T-cell (primary cell): Measurements from ENCODE around the gene NPR3. TPM values are rescaled to one million over a fixed set of nuclear protein-coding genes. Genes with fewer than 3 reads are reported as not detected.

ENCODE experiments used
- ATAC-seq, 4 experiments: fragments of 200-7000 bp in 3 of 4; fragments of 150-1000 bp in 1 of 4; cut with Tn5 transposase; replicated peaks in 1 of 4; 1 replicate in 3 of 4; 2 replicates in 1 of 4; pipeline ENCODE4 v1.10.0; 2021; ENCODE audit warnings: moderate library complexity in 3 of 4, mild to moderate bottlenecking in 2 of 4, moderate number of reproducible peaks in 1 of 4
- CTCF ChIA-PET, 2 donors: fragments of 300-600 bp; sonication (Branson Sonifier 250); formaldehyde crosslinking; loops; one replicate each; lab custom pipeline; 2022; ENCODE audit warnings: antibody characterized with exemption in 2 of 2; lab: Charles Lee
- POLR2A ChIA-PET, 2 donors: fragments of 300-600 bp; sonication (Branson Sonifier 250); formaldehyde crosslinking; loops; one replicate each; lab custom pipeline; 2022; ENCODE audit warnings: antibody characterized with exemption in 2 of 2; lab: Charles Lee
- DNase-seq, 35 experiments: peaks; one replicate each; pipeline versions ENCODE4 v3.0.0 to v3.0.0-alpha.2; 2013 to 2023
- H3K27ac ChIP-seq: one replicate; pipeline ENCODE4 v1.5.1; 2013; ENCODE audit warnings: low read length
- H3K27me3 ChIP-seq, 2 experiments: replicated peaks in 1 of 2; 1 replicate in 1 of 2; 2 replicates in 1 of 2; pipeline versions ENCODE4 v1.6.1 to v1.7.0; 2013; ENCODE audit warnings: low read length in 1 of 2, mixed read lengths in 1 of 2; ENCODE audit not compliant: control insufficient read depth in 2 of 2, insufficient read depth in 2 of 2; ENCODE audit errors: extremely low read depth in 1 of 2
- H3K36me3 ChIP-seq, 2 donors: 1 replicate in 1 of 2; 2 replicates in 1 of 2; pipeline versions ENCODE4 v1.6.1 to v1.7.0; 2013; ENCODE audit warnings: low read length in 1 of 2; ENCODE audit not compliant: control insufficient read depth in 2 of 2, insufficient read depth in 1 of 2; ENCODE audit errors: extremely low read depth in 1 of 2
- H3K4me1 ChIP-seq, 2 experiments: 1 replicate in 1 of 2; 2 replicates in 1 of 2; pipeline versions ENCODE4 v1.6.1 to v1.7.0; 2013; ENCODE audit warnings: low read length in 2 of 2, mixed read lengths in 1 of 2; ENCODE audit not compliant: insufficient read depth in 2 of 2, control insufficient read depth in 1 of 2; ENCODE audit errors: extremely low read depth in 1 of 2
- H3K4me3 ChIP-seq, 2 donors: 1 replicate in 1 of 2; 2 replicates in 1 of 2; pipeline versions ENCODE4 v1.5.1 to v1.7.0; 2013; ENCODE audit warnings: mild to moderate bottlenecking in 2 of 2, low read length in 1 of 2, moderate library complexity in 1 of 2; ENCODE audit not compliant: control insufficient read depth in 1 of 2; ENCODE audit errors: extremely low read depth in 1 of 2
- H3K9me3 ChIP-seq: 2 replicates; pipeline ENCODE4 v1.7.0; 2013
- H3K27ac Mint-ChIP-seq, 2 donors: one replicate each; pipeline ENCODE4 v1.8.0; 2020 to 2021; ENCODE audit warnings: mild to moderate bottlenecking in 2 of 2, mixed read lengths in 2 of 2
- H3K27me3 Mint-ChIP-seq, 2 donors: one replicate each; pipeline ENCODE4 v1.8.0; 2021 to 2022; ENCODE audit warnings: mixed read lengths in 2 of 2
- H3K36me3 Mint-ChIP-seq: one replicate; pipeline ENCODE4 v1.8.0; 2021; ENCODE audit warnings: mixed read lengths
- H3K4me1 Mint-ChIP-seq, 3 donors: one replicate each; pipeline ENCODE4 v1.8.0; 2020 to 2022; ENCODE audit warnings: mixed read lengths in 3 of 3, mild to moderate bottlenecking in 1 of 3
- H3K4me3 Mint-ChIP-seq, 3 donors: one replicate each; pipeline ENCODE4 v1.8.0; 2020 to 2022; ENCODE audit warnings: mild to moderate bottlenecking in 3 of 3, mixed read lengths in 3 of 3, moderate library complexity in 3 of 3
- H3K9me3 Mint-ChIP-seq, 3 donors: one replicate each; pipeline ENCODE4 v1.8.0; 2020 to 2022; ENCODE audit warnings: mixed read lengths in 3 of 3
- WGBS: methylation state at CpG from one replicate; pipeline ENCODE4 v1.1.5; 2013; ENCODE audit warnings: missing lambda C conversion rate; ENCODE audit not compliant: insufficient coverage; 5-methylcytosine and 5-hydroxymethylcytosine counted together
- total RNA-seq, 35 experiments: library from RNA in 6 of 35; stranded (reverse) in 6 of 35; fragments of 120-200 nt in 1 of 35; gene quantifications; one replicate each; pipeline versions ENCODE4 v1.2.1 to v1.2.4 and lab custom pipeline; 2013 to 2026

NPR3 gene, protein sequence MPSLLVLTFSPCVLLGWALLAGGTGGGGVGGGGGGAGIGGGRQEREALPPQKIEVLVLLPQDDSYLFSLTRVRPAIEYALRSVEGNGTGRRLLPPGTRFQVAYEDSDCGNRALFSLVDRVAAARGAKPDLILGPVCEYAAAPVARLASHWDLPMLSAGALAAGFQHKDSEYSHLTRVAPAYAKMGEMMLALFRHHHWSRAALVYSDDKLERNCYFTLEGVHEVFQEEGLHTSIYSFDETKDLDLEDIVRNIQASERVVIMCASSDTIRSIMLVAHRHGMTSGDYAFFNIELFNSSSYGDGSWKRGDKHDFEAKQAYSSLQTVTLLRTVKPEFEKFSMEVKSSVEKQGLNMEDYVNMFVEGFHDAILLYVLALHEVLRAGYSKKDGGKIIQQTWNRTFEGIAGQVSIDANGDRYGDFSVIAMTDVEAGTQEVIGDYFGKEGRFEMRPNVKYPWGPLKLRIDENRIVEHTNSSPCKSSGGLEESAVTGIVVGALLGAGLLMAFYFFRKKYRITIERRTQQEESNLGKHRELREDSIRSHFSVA
- under 1 TPM; 0.28 to 0.83 (median 0.54) TPM for total RNA-seq
- 0.26 TPM for total RNA-seq (2013)
- 0.04 to 5.4 (median 0.88) reads per million in 29 experiments for total RNA-seq (lab: John Stamatoyannopoulos, UW)

DNA sequence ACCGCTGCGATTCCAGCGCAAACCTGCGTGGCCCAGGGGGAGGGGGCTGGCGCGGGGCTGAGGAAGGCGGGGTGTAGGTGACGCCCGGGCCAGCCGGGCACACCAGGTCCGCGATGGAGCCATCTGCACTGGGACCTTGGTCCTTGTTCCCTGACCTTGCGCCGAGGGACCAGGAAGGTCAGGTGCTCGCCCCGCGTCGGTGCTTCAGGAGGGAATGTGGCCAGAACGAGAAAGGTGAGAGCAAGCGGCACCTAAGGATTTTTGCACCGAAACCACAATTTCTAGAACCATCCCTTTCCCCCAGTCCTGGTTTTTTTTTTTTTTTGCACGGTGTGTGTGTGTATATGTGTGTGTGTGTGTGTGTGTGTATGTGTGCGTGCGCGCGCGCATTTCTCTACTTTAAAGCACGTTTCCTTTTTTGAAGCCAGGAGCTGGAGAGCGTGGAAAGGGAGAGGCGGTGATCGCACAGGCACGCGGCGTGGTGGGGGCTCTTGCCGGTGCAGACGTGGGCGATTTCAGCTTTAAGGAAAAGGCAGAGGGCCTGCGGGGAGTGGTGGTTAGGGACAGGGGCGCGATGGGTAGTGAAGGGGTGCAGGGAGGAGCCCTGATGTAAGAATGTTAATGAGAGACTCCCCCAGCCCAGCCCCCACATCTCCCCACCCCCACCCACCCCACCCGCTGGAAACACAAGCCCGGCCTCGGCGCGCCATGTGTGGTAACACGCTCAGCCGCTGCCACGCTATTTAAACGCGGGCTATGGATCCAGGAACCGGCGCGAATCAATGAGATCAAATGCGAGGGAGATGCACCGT, at the start of gene NPR3:
Gene NPR3 (plus strand): TSS at position 772 of the 812 bp plus-strand sequence. CDS start 456 bp downstream, outside the sequence.
- POLR2A ChIA-PET: interaction anchor here in 1 of 2 donors (0.5 kb wide), 1 partner anchor 353 kb away, joined by 7 read pairs; no protein-coding TSS in a partner anchor
- H3K27me3 Mint-ChIP-seq: peaks cover 47 to 76% of the 10 kb centered on the region in 2 donors

DNA sequence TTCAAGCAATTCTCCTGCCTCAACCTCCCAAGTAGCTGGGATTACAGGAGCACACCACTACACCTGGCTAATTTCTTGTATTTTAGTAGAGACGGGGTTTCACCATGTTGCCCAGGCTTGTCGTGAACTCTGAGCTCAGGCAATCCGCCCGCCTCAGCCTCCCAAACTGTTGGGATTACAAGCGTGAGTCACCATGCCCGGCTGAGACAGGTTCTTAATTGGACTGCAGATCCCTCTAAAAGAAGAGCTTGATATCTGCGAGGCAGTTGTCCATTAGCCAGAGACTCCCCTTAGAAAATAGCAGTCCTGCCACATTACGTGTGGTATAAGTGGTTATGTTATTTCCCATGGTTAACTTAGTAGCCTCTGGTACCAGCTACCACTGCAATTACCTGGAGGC, 46.6 kb upstream of the NPR3 start:
- no peak overlapping the region for H3K4me3 ChIP-seq
- H3K9me3 Mint-ChIP-seq: peaks cover 9 to 14% (median 11%) of the 10 kb centered on the region in 3 donors
- POLR2A ChIA-PET: no interaction called here
- WGBS: 87% methylated on average over 4 of the region's 8 CpGs
- H3K9me3 ChIP-seq: no peaks in the 10 kb centered on the region
- H3K27me3 ChIP-seq: peaks cover 0 to 5% of the 10 kb centered on the region in 2 experiments
- no peak for DNase-seq
- H3K27ac ChIP-seq: no peak overlapping the region
- no peaks in the 10 kb centered on the region for H3K36me3 Mint-ChIP-seq
- no peak overlapping the region for H3K27ac Mint-ChIP-seq
- CTCF ChIA-PET: no interaction called here
- no peaks in the 10 kb centered on the region for H3K36me3 ChIP-seq
- no peak for ATAC-seq
- no peak overlapping the region for H3K4me3 Mint-ChIP-seq
- H3K4me1 ChIP-seq: no peaks in the 10 kb centered on the region
- H3K4me1 Mint-ChIP-seq: no peaks in the 10 kb centered on the region
- H3K27me3 Mint-ChIP-seq: peaks cover 0 to 7% of the 10 kb centered on the region in 2 donors

More for the DNA sequence above, at the start of gene NPR3:
- Mint-ChIP-seq H3K9me3 (no peaks in the 10 kb centered on the region), H3K36me3 (no peaks in the 10 kb centered on the region), H3K27ac (no peak within 1 kb of the TSS), H3K4me3 (peak within 1 kb of the TSS; percentile 32 to 70 (median 70)), H3K4me1 (peaks cover 30 to 37% (median 35%) of the 10 kb centered on the region in 3 donors)
- H3K4me1 ChIP-seq: peaks cover 2 to 17% of the 10 kb centered on the region in 2 experiments
- H3K27ac ChIP-seq: no peak within 1 kb of the TSS
- H3K9me3 ChIP-seq: no peaks in the 10 kb centered on the region
- ATAC-seq (no peak), DNase-seq (no peak)
- WGBS: 2% methylated on average over 24 of the region's 55 CpGs
- CTCF ChIA-PET: interaction anchor here in 1 of 2 donors (0.6 kb wide), 1 partner anchor 25 kb away, joined by 3 read pairs; no protein-coding TSS in a partner anchor
- peak within 1 kb of the TSS; percentile 30 to 87 for H3K4me3 ChIP-seq
- H3K27me3 ChIP-seq: peaks cover 2 to 53% of the 10 kb centered on the region in 2 experiments
- no peaks in the 10 kb centered on the region for H3K36me3 ChIP-seq

DNA sequence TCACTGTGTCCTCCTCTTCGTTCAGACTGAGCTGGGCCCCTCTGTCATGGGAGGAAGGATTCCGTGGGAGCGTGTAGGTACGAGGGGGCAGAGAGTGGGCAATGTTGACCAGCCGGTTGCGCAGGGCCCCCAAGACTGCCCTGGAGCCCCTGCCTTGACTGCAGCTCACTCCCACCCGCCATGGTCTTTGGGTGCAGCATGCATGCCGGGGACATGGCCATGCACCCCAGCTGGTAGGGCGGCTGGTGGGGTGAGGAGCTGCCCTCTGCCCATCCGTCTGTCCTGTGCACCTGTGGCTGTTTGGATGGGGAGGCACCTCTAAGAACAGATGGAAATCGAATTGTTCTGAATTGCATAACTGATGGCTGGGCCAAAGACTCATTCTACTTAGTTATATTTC, 42.6 kb upstream of the NPR3 start:
- Histone ChIP-seq H3K36me3 (no peaks in the 10 kb centered on the region), H3K9me3 (no peaks in the 10 kb centered on the region), H3K27ac (no peak overlapping the region), H3K27me3 (peaks cover 0 to 5% of the 10 kb centered on the region in 2 experiments), H3K4me3 (no peak overlapping the region), H3K4me1 (no peaks in the 10 kb centered on the region)
- Mint-ChIP-seq H3K27me3 (peaks cover 0 to 6% of the 10 kb centered on the region in 2 donors), H3K4me1 (no peaks in the 10 kb centered on the region), H3K4me3 (no peak overlapping the region), H3K27ac (no peak overlapping the region), H3K9me3 (peaks cover 5 to 22% (median 9%) of the 10 kb centered on the region in 3 donors), H3K36me3 (no peaks in the 10 kb centered on the region)
- ATAC-seq: no peak
- 76% methylated on average over 8 of the region's 11 CpGs for WGBS
- POLR2A ChIA-PET: no interaction called here
- CTCF ChIA-PET: interaction anchor here in 1 of 2 donors (0.6 kb wide), 1 partner anchor 22 kb away, joined by 3 read pairs; no protein-coding TSS in a partner anchor
- DNase-seq: no peak

DNA sequence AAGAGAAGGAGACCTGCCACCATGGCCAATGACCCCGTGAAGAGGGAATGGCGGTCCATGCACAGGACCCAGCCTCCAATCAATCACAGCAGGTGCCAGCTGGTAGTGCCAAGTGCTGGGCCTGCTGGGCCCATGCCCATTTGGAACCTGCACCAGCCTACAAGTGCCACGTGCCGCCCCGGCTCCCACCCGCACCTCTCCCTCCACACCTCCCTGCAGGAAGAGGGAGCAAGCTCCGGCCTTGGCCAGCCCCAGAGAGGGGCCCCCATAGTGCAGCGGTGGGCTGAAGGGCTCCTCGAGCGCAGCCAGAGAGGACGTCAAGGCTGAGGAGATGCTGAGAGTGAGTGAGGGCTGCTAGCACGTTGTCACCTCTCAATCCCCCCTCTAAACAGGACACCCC, 37.8 kb upstream of the NPR3 start:
- Mint-ChIP-seq H3K36me3 (no peaks in the 10 kb centered on the region), H3K4me1 (no peaks in the 10 kb centered on the region), H3K9me3 (peaks cover 5 to 22% (median 9%) of the 10 kb centered on the region in 3 donors), H3K27me3 (peaks cover 0 to 7% of the 10 kb centered on the region in 2 donors), H3K27ac (no peak overlapping the region), H3K4me3 (no peak overlapping the region)
- Histone ChIP-seq H3K27me3 (peaks cover 0 to 5% of the 10 kb centered on the region in 2 experiments), H3K9me3 (no peaks in the 10 kb centered on the region), H3K4me1 (no peaks in the 10 kb centered on the region), H3K27ac (no peak overlapping the region), H3K4me3 (no peak overlapping the region), H3K36me3 (no peaks in the 10 kb centered on the region)
- POLR2A ChIA-PET: no interaction called here
- no CpG with 5 or more reads among the region's 12 CpGs for WGBS
- ATAC-seq (no peak), DNase-seq (no peak)
- CTCF ChIA-PET: no interaction called here

DNA sequence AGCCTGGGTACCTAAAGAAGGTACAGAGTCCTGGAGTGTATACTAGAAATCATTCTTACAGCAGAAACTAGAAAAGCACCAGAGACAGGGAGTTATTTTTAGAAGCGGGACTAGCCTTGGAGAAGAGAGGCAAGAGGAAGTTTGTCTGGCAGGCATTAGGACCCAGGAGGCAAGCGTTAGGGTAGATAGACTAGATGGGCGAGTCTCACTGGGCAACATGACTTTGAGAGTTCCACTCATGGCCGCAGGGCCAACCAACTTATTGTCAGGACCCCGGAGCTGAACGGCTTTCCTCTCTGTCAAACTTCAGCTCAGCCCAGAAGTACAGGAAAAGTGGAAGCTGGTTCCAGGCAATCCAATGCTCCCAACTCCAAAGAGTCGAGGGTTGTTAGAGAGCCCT, 34.1 kb upstream of the NPR3 start:
- peaks cover 0 to 6% of the 10 kb centered on the region in 2 donors for H3K27me3 Mint-ChIP-seq
- H3K4me3 ChIP-seq: no peak overlapping the region
- no peak overlapping the region for H3K27ac ChIP-seq
- no peaks in the 10 kb centered on the region for H3K36me3 ChIP-seq
- peaks cover under 1 to 7% (median 4%) of the 10 kb centered on the region in 3 donors for H3K9me3 Mint-ChIP-seq
- CTCF ChIA-PET: no interaction called here
- no peaks in the 10 kb centered on the region for H3K9me3 ChIP-seq
- H3K4me1 Mint-ChIP-seq: peaks cover 0 to 2% (median 0%) of the 10 kb centered on the region in 3 donors
- H3K27ac Mint-ChIP-seq: no peak overlapping the region
- H3K4me1 ChIP-seq: no peaks in the 10 kb centered on the region
- WGBS: 74% methylated on average over 6 of the region's 7 CpGs
- ATAC-seq (no peak), DNase-seq (no peak)
- POLR2A ChIA-PET: no interaction called here
- peaks cover 0 to 3% of the 10 kb centered on the region in 2 experiments for H3K27me3 ChIP-seq
- H3K4me3 Mint-ChIP-seq: no peak overlapping the region
- no peaks in the 10 kb centered on the region for H3K36me3 Mint-ChIP-seq

DNA sequence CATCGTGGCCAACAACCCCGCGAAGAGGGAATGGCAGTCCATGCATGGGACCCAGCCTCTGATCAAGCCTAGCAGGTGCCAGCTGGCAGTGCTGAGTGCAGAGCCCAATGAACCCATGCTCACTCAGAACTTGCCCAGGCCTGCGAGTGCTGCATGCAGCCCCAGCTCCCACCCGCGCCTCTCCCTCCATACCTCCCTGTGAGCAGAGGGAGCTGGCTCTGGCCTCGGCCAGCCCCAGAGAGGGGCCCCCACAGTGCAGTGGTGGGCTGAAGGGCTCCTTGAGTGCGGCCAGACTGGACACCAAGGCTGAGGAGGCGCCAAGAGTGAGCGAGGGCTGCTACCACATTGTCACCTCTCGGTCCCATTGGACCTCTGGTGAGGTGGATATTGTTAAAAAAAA, 32.6 kb upstream of the NPR3 start:
- H3K27ac Mint-ChIP-seq: no peak overlapping the region
- H3K9me3 ChIP-seq: no peaks in the 10 kb centered on the region
- H3K36me3 ChIP-seq: no peaks in the 10 kb centered on the region
- peaks cover 0 to 2% (median 0%) of the 10 kb centered on the region in 3 donors for H3K4me1 Mint-ChIP-seq
- no peaks in the 10 kb centered on the region for H3K4me1 ChIP-seq
- H3K9me3 Mint-ChIP-seq: peaks cover under 1 to 6% (median under 1%) of the 10 kb centered on the region in 3 donors
- ChIA-PET CTCF (no interaction called here), POLR2A (no interaction called here)
- WGBS: 87% methylated on average over 6 of the region's 11 CpGs
- peaks cover 0 to 6% of the 10 kb centered on the region in 2 donors for H3K27me3 Mint-ChIP-seq
- H3K4me3 ChIP-seq: no peak overlapping the region
- no peaks in the 10 kb centered on the region for H3K36me3 Mint-ChIP-seq
- no peak overlapping the region for H3K4me3 Mint-ChIP-seq
- H3K27me3 ChIP-seq: peaks cover 0 to 3% of the 10 kb centered on the region in 2 experiments
- DNase-seq (no peak), ATAC-seq (no peak)
- no peak overlapping the region for H3K27ac ChIP-seq
